ENCODE measurements around the gene EPHB3.

DNA sequence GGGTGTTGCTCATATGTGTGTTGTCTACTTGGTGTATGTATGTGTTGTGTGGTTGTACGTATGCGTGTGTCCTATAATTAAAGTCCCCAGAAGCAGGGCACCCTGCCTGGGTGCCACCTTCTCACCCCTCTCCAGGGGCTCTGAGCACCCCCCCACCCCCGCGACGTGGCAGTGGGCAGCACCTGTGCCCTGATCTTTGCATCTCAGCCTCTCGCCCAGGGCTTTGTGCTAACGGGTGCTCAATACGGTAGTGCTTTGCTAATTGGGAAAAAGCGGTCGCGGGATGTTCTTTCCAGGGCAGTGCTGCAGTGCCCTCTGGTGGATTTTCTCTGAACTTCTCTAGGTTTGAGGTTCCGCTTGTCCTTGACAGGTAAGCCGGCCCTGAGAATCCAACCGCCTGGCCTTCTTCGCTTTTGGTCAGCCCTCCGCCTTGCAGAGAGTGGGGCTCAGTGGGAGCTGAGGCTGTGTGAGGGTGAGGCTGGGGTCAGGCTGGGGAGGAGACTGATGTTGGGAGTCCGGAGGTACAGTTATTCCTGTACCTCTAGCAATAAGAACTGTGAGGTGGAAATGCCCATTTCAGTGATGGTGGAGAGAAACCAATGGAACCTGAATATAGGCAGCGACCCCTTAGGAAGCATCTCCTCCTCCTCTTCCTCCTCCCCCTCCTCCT lies 17.6 kb upstream of the EPHB3 start:
- TF ChIP-seq RFX5 (IDR thresholded peaks at IDR 0.05; ENCODE audit: low read depth, low read length), result no peak
- TF ChIP-seq, protein P1, sequence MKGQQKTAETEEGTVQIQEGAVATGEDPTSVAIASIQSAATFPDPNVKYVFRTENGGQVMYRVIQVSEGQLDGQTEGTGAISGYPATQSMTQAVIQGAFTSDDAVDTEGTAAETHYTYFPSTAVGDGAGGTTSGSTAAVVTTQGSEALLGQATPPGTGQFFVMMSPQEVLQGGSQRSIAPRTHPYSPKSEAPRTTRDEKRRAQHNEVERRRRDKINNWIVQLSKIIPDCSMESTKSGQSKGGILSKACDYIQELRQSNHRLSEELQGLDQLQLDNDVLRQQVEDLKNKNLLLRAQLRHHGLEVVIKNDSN (IDR thresholded peaks at IDR 0.05; ENCODE audit: borderline replicate concordance, extremely low read length, insufficient read depth, low read depth, low read length), result no peak
- no peak for TF ChIP-seq RCOR1 (conservative IDR thresholded peaks at IDR 0.05; ENCODE audit: low read depth, low read length)
- TF ChIP-seq CTCF (IDR thresholded peaks at IDR 0.05 in 2 of 3, conservative IDR thresholded peaks at IDR 0.05 in 1 of 3; ENCODE audit: control insufficient read depth in 2 of 3, extremely low read depth in 1 of 3, insufficient read depth in 1 of 3, low read depth in 3 of 3, low read length in 3 of 3), result peak; percentile 74 to 83 (median 81)
- no peak for TF ChIP-seq SMAD1 (IDR thresholded peaks at IDR 0.05; ENCODE audit: low read depth, partially characterized antibody)
- TF ChIP-seq POLR2A (IDR thresholded peaks at IDR 0.05; ENCODE audit: low read depth, low read length), result no peak
- no peak for TF ChIP-seq SUZ12 (IDR thresholded peaks at IDR 0.05; ENCODE audit: unreplicated experiment)
- TF ChIP-seq RAD21 (IDR thresholded peaks at IDR 0.05; ENCODE audit: insufficient read depth, low read depth, low read length), result peak; percentile 73
- TF ChIP-seq EZH2 (IDR thresholded peaks at IDR 0.05; ENCODE audit: borderline replicate concordance, control insufficient read depth, low read depth, low read length), result no peak
- TF ChIP-seq NFYB (IDR thresholded peaks at IDR 0.05; ENCODE audit: insufficient read depth, low read depth, low read length), result no peak
- TF ChIP-seq, protein P2, sequence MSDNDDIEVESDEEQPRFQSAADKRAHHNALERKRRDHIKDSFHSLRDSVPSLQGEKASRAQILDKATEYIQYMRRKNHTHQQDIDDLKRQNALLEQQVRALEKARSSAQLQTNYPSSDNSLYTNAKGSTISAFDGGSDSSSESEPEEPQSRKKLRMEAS (IDR thresholded peaks at IDR 0.05; ENCODE audit: low read depth, low read length), result no peak
- TF ChIP-seq SRF (IDR thresholded peaks at IDR 0.05; ENCODE audit: low read depth in 2 of 2, low read length in 2 of 2), result no peak
- no peak for TF ChIP-seq NFIC (IDR thresholded peaks at IDR 0.05; ENCODE audit: low read depth, low read length)
- TF ChIP-seq, protein P3, sequence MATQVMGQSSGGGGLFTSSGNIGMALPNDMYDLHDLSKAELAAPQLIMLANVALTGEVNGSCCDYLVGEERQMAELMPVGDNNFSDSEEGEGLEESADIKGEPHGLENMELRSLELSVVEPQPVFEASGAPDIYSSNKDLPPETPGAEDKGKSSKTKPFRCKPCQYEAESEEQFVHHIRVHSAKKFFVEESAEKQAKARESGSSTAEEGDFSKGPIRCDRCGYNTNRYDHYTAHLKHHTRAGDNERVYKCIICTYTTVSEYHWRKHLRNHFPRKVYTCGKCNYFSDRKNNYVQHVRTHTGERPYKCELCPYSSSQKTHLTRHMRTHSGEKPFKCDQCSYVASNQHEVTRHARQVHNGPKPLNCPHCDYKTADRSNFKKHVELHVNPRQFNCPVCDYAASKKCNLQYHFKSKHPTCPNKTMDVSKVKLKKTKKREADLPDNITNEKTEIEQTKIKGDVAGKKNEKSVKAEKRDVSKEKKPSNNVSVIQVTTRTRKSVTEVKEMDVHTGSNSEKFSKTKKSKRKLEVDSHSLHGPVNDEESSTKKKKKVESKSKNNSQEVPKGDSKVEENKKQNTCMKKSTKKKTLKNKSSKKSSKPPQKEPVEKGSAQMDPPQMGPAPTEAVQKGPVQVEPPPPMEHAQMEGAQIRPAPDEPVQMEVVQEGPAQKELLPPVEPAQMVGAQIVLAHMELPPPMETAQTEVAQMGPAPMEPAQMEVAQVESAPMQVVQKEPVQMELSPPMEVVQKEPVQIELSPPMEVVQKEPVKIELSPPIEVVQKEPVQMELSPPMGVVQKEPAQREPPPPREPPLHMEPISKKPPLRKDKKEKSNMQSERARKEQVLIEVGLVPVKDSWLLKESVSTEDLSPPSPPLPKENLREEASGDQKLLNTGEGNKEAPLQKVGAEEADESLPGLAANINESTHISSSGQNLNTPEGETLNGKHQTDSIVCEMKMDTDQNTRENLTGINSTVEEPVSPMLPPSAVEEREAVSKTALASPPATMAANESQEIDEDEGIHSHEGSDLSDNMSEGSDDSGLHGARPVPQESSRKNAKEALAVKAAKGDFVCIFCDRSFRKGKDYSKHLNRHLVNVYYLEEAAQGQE (IDR thresholded peaks at IDR 0.05; ENCODE audit: low read depth, low read length), result no peak

All from GM12878 (cell line).